HL-60 (cell line): ENCODE measurements around the gene PPP1R9A.

Experiments used
- GABPA ChIP-seq: IDR thresholded peaks from 2 replicates; pipeline ENCODE4 v1.6.1; 2012; ENCODE audit warnings: low read depth
- POLR2AphosphoS5 ChIP-seq: IDR thresholded peaks from 2 replicates; pipeline ENCODE4 v1.6.1; 2012; ENCODE audit warnings: low read depth
- TF ChIP-seq, protein P1 (sequence below): IDR thresholded peaks from one replicate; pipeline ENCODE4 v1.5.1; 2011; ENCODE audit warnings: low read length, control low read depth, inconsistent platforms; ENCODE audit not compliant: insufficient read depth

DNA sequence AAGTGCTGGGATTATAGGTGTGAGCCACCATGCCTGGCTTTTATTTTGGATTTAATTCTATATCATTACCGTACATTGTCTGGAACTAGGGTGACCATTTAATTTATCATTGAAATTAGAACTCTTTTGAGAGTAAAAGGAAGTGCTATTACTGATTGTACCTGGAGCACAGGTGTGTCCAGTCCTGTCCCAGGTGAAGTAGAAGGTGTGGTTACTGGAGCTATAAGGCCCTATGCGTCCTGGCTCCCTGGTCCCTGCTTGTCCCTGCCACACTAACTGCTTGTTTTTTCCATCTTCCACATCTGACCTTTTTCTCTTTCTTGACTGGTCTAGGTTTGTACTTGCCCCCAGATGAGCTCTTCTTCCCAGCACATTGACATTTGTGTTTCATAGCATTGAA, 147.0 kb downstream of the PPP1R9A start:
- TF ChIP-seq, protein P1, sequence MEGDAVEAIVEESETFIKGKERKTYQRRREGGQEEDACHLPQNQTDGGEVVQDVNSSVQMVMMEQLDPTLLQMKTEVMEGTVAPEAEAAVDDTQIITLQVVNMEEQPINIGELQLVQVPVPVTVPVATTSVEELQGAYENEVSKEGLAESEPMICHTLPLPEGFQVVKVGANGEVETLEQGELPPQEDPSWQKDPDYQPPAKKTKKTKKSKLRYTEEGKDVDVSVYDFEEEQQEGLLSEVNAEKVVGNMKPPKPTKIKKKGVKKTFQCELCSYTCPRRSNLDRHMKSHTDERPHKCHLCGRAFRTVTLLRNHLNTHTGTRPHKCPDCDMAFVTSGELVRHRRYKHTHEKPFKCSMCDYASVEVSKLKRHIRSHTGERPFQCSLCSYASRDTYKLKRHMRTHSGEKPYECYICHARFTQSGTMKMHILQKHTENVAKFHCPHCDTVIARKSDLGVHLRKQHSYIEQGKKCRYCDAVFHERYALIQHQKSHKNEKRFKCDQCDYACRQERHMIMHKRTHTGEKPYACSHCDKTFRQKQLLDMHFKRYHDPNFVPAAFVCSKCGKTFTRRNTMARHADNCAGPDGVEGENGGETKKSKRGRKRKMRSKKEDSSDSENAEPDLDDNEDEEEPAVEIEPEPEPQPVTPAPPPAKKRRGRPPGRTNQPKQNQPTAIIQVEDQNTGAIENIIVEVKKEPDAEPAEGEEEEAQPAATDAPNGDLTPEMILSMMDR: no peak
- TF ChIP-seq POLR2AphosphoS5 (no peak), GABPA (no peak)
